HL-60 (cell line): ENCODE measurements around the gene SLC2A4RG.

Source experiments
- POLR2AphosphoS5 ChIP-seq: IDR thresholded peaks from 2 replicates; pipeline ENCODE4 v1.6.1; 2012; ENCODE audit warnings: low read depth
- REST ChIP-seq: IDR thresholded peaks from 2 replicates; pipeline ENCODE4 v1.6.1; 2012; ENCODE audit warnings: low read depth; ENCODE audit not compliant: insufficient replicate concordance
- SPI1 ChIP-seq: IDR thresholded peaks from 2 replicates; pipeline ENCODE4 v1.6.1; 2012; ENCODE audit warnings: low read depth, mild to moderate bottlenecking, borderline replicate concordance

GRCh38 chr20:63705232-63706026 lies 34.1 kb upstream of the SLC2A4RG start:
- no peak for TF ChIP-seq POLR2AphosphoS5
- TF ChIP-seq SPI1 = no peak
- TF ChIP-seq REST = no peak
